ENCODE data around the gene HOXD8. TPM values are rescaled to one million over a fixed set of nuclear protein-coding genes. Genes with fewer than 3 reads are reported as not detected.

HOXD8 gene
- total RNA-seq, 2 donors from 2014 or later: not detected

- H3K27ac Mint-ChIP-seq: peak overlapping the region in 1 of 2 donors; percentile 23
- peaks cover 0 to 3% of the 10 kb centered on the region in 2 donors for H3K9me3 Mint-ChIP-seq
- ATAC-seq: peak; percentile 82 to 95
- DNase-seq (ENCODE audit: low spot score in 2 of 2): peak in 1 of 2 donors; percentile 83
- H3K36me3 Mint-ChIP-seq: peaks cover 18 to 29% of the 10 kb centered on the region in 2 donors
These were observed 11.2 kb downstream of the HOXD8 start for GRCh38 chr2:176140513-176141317.

GRCh38 chr2:176142281-176142680, 12.8 kb downstream of the HOXD8 start:
- Mint-ChIP-seq H3K27ac (no peak overlapping the region), H3K9me3 (peaks cover 0 to 3% of the 10 kb centered on the region in 2 donors), H3K36me3 (peaks cover 17 to 33% of the 10 kb centered on the region in 2 donors)
- ATAC-seq (no peak), DNase-seq (ENCODE audit: low spot score in 2 of 2) (no peak)

- DNase-seq (ENCODE audit: low spot score in 2 of 2): no peak
- Mint-ChIP-seq H3K27ac (no peak overlapping the region), H3K9me3 (no peaks in the 10 kb centered on the region), H3K36me3 (peaks cover 0 to 27% of the 10 kb centered on the region in 2 donors)
- no peak for ATAC-seq
These were observed 15.8 kb downstream of the HOXD8 start for GRCh38 chr2:176145085-176145969.

GRCh38 chr2:176146101-176146500, 16.6 kb downstream of the HOXD8 start:
- H3K9me3 Mint-ChIP-seq: no peaks in the 10 kb centered on the region

GRCh38 chr2:176146645-176147044, 17.1 kb downstream of the HOXD8 start:
- H3K9me3 Mint-ChIP-seq: no peaks in the 10 kb centered on the region
- peaks cover 0 to 25% of the 10 kb centered on the region in 2 donors for H3K36me3 Mint-ChIP-seq
- H3K27ac Mint-ChIP-seq: no peak overlapping the region
- DNase-seq (ENCODE audit: low spot score in 2 of 2) (no peak), ATAC-seq (no peak)

More at GRCh38 chr2:176146101-176146500, 16.6 kb downstream of the HOXD8 start:
- Mint-ChIP-seq H3K36me3 (peaks cover 0 to 30% of the 10 kb centered on the region in 2 donors), H3K27ac (no peak overlapping the region)
- DNase-seq (ENCODE audit: low spot score in 2 of 2): no peak
- no peak for ATAC-seq

- H3K27ac Mint-ChIP-seq: no peak overlapping the region
- ATAC-seq: no peak
These were observed 17.8 kb downstream of the HOXD8 start for GRCh38 chr2:176147210-176147799.

GRCh38 chr2:176147800-176148496, 18.4 kb downstream of the HOXD8 start:
- Mint-ChIP-seq H3K9me3 (no peaks in the 10 kb centered on the region), H3K36me3 (peaks cover 0 to 25% of the 10 kb centered on the region in 2 donors), H3K27ac (no peak overlapping the region)
- ATAC-seq (no peak), DNase-seq (ENCODE audit: low spot score in 2 of 2) (no peak)

More at GRCh38 chr2:176147210-176147799, 17.8 kb downstream of the HOXD8 start:
- H3K9me3 Mint-ChIP-seq: no peaks in the 10 kb centered on the region
- DNase-seq (ENCODE audit: low spot score in 2 of 2): no peak
- peaks cover 0 to 25% of the 10 kb centered on the region in 2 donors for H3K36me3 Mint-ChIP-seq

- Mint-ChIP-seq H3K36me3 (peaks cover 0 to 25% of the 10 kb centered on the region in 2 donors), H3K27ac (no peak overlapping the region)
These were observed 19.4 kb downstream of the HOXD8 start for GRCh38 chr2:176148751-176149421.

GRCh38 chr2:176149481-176149938, 20.0 kb downstream of the HOXD8 start:
- Mint-ChIP-seq H3K36me3 (peaks cover 0 to 25% of the 10 kb centered on the region in 2 donors), H3K9me3 (no peaks in the 10 kb centered on the region)
- no peak for ATAC-seq

More at GRCh38 chr2:176148751-176149421, 19.4 kb downstream of the HOXD8 start:
- no peaks in the 10 kb centered on the region for H3K9me3 Mint-ChIP-seq
- ATAC-seq: no peak
- no peak for DNase-seq (ENCODE audit: low spot score in 2 of 2)

GRCh38 chr2:176149939-176150583, 20.6 kb downstream of the HOXD8 start:
- DNase-seq (ENCODE audit: low spot score in 2 of 2) (no peak), ATAC-seq (no peak)
- Mint-ChIP-seq H3K27ac (no peak overlapping the region), H3K36me3 (peaks cover 0 to 25% of the 10 kb centered on the region in 2 donors), H3K9me3 (no peaks in the 10 kb centered on the region)

More at GRCh38 chr2:176149481-176149938, 20.0 kb downstream of the HOXD8 start:
- no peak for DNase-seq (ENCODE audit: low spot score in 2 of 2)
- H3K27ac Mint-ChIP-seq: no peak overlapping the region

- ATAC-seq (no peak), DNase-seq (ENCODE audit: low spot score in 2 of 2) (no peak)
- Mint-ChIP-seq H3K9me3 (no peaks in the 10 kb centered on the region), H3K36me3 (peaks cover 0 to 25% of the 10 kb centered on the region in 2 donors), H3K27ac (no peak overlapping the region)
These were observed 21.3 kb downstream of the HOXD8 start for GRCh38 chr2:176150584-176151441.

- no peaks in the 10 kb centered on the region for H3K9me3 Mint-ChIP-seq
- peaks cover 0 to 25% of the 10 kb centered on the region in 2 donors for H3K36me3 Mint-ChIP-seq
- ATAC-seq (no peak), DNase-seq (ENCODE audit: low spot score in 2 of 2) (no peak)
- no peak within 1 kb of the TSS for H3K27ac Mint-ChIP-seq
These were observed 22.2 kb downstream of the HOXD8 start, which contains the start of gene HOXD4 for GRCh38 chr2:176151442-176152287. HOXD4 (plus strand) TSS chr2:176151550; CDS start chr2:176151634, 84 bp downstream.

GRCh38 chr2:176152350-176153181, 23.1 kb downstream of the HOXD8 start:
- peaks cover 0 to 22% of the 10 kb centered on the region in 2 donors for H3K36me3 Mint-ChIP-seq
- ATAC-seq (no peak), DNase-seq (ENCODE audit: low spot score in 2 of 2) (no peak)
- H3K9me3 Mint-ChIP-seq: no peaks in the 10 kb centered on the region
- H3K27ac Mint-ChIP-seq: no peak overlapping the region

Measured in activated naive CD4-positive, alpha-beta T cell treated with anti-CD3 and anti-CD28 coated beads, Interleukin-2, amount 50 U/mL, for 72 hours (primary cell).